Measurements from ENCODE around the gene FSTL5. TPM values are rescaled to one million over a fixed set of nuclear protein-coding genes. Genes with fewer than 3 reads are reported as not detected.

The FSTL5 gene
- total RNA-seq, 1 experiment from 2014 or later = 0.55 TPM

DNA sequence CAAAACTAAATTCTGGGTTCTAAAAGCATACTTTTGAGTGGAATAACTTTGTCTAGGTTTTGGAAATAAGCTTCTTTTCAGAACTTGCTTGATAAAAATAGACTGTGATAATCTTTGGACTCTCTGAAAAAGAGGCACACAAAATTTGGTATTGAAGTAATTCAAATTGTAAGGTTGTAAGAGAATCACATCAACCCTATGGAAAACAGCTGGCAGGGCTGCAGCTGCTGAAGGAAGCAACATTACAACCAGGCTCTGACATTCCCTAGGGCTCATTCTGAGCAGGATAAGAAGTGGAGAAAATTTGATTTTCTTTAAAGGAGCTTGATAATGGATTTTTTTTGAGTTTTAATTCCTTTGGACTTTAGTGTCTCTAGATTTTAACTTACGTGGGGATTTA is 147.6 kb downstream of the FSTL5 start (continued):
- TF ChIP-seq, protein P1, sequence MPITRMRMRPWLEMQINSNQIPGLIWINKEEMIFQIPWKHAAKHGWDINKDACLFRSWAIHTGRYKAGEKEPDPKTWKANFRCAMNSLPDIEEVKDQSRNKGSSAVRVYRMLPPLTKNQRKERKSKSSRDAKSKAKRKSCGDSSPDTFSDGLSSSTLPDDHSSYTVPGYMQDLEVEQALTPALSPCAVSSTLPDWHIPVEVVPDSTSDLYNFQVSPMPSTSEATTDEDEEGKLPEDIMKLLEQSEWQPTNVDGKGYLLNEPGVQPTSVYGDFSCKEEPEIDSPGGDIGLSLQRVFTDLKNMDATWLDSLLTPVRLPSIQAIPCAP (CRISPR knock-in tag; IDR thresholded peaks at IDR 0.05) = no peak
- no peak for TF ChIP-seq ZNF396 (CRISPR knock-in tag; IDR thresholded peaks at IDR 0.05; ENCODE audit: borderline replicate concordance)
- TF ChIP-seq, protein P2, sequence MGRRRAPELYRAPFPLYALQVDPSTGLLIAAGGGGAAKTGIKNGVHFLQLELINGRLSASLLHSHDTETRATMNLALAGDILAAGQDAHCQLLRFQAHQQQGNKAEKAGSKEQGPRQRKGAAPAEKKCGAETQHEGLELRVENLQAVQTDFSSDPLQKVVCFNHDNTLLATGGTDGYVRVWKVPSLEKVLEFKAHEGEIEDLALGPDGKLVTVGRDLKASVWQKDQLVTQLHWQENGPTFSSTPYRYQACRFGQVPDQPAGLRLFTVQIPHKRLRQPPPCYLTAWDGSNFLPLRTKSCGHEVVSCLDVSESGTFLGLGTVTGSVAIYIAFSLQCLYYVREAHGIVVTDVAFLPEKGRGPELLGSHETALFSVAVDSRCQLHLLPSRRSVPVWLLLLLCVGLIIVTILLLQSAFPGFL (CRISPR knock-in tag; IDR thresholded peaks at IDR 0.05; ENCODE audit: borderline replicate concordance) = no peak
- TF ChIP-seq, protein P3, sequence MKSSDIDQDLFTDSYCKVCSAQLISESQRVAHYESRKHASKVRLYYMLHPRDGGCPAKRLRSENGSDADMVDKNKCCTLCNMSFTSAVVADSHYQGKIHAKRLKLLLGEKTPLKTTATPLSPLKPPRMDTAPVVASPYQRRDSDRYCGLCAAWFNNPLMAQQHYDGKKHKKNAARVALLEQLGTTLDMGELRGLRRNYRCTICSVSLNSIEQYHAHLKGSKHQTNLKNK (CRISPR knock-in tag; IDR thresholded peaks at IDR 0.05) = no peak

DNA sequence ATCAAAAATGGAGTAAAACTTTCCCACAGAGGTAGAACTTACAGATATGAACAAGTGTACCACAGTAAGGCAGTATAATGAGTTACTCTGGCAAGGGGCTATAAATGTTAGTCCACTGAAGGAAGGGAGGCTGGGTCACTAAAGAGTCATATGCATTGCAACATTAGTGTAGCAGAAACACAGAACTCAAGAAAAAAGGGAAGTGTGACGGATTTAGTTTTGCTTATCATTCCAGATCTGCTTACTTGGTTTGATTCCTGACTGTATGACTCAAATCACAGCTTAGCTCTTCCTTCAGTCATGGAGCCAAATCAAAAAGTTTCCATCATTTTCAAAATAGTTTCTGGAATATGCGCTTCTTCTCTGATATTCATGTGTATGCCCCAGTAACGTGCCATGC is 148.7 kb downstream of the FSTL5 start:
- Mint-ChIP-seq H3K27me3 (ENCODE audit: low read depth) (no peaks in the 10 kb centered on the region), H3K4me3 (no peak overlapping the region), H3K9me3 (no peaks in the 10 kb centered on the region), H3K4me1 (peaks cover 4% of the 10 kb centered on the region; the same call in 1 of the 2 replicates), H3K36me3 (no peaks in the 10 kb centered on the region), H3K27ac (no peak overlapping the region)
- ChIA-PET POLR2A (no interaction called here), CTCF (no interaction called here)
- TF ChIP-seq EMX1 (CRISPR knock-in tag; IDR thresholded peaks at IDR 0.05) = no peak
- no peak for TF ChIP-seq ZNF317 (CRISPR knock-in tag; IDR thresholded peaks at IDR 0.05; ENCODE audit: borderline replicate concordance, low read depth)
- TF ChIP-seq, protein P4, sequence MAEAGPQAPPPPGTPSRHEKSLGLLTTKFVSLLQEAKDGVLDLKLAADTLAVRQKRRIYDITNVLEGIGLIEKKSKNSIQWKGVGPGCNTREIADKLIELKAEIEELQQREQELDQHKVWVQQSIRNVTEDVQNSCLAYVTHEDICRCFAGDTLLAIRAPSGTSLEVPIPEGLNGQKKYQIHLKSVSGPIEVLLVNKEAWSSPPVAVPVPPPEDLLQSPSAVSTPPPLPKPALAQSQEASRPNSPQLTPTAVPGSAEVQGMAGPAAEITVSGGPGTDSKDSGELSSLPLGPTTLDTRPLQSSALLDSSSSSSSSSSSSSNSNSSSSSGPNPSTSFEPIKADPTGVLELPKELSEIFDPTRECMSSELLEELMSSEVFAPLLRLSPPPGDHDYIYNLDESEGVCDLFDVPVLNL (CRISPR knock-in tag; IDR thresholded peaks at IDR 0.05; ENCODE audit: borderline replicate concordance, low read depth) = no peak
- TF ChIP-seq, protein P5, sequence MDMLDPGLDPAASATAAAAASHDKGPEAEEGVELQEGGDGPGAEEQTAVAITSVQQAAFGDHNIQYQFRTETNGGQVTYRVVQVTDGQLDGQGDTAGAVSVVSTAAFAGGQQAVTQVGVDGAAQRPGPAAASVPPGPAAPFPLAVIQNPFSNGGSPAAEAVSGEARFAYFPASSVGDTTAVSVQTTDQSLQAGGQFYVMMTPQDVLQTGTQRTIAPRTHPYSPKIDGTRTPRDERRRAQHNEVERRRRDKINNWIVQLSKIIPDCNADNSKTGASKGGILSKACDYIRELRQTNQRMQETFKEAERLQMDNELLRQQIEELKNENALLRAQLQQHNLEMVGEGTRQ (CRISPR knock-in tag; IDR thresholded peaks at IDR 0.05) = no peak
- TF ChIP-seq SMAD4 (CRISPR knock-in tag; IDR thresholded peaks at IDR 0.05) = no peak
- no peak for TF ChIP-seq MXD4 (CRISPR knock-in tag; IDR thresholded peaks at IDR 0.05; ENCODE audit: borderline replicate concordance)
- TF ChIP-seq, protein P6, sequence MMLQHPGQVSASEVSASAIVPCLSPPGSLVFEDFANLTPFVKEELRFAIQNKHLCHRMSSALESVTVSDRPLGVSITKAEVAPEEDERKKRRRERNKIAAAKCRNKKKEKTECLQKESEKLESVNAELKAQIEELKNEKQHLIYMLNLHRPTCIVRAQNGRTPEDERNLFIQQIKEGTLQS (CRISPR knock-in tag; conservative IDR thresholded peaks at IDR 0.05) = no peak
- TF ChIP-seq, protein P7, sequence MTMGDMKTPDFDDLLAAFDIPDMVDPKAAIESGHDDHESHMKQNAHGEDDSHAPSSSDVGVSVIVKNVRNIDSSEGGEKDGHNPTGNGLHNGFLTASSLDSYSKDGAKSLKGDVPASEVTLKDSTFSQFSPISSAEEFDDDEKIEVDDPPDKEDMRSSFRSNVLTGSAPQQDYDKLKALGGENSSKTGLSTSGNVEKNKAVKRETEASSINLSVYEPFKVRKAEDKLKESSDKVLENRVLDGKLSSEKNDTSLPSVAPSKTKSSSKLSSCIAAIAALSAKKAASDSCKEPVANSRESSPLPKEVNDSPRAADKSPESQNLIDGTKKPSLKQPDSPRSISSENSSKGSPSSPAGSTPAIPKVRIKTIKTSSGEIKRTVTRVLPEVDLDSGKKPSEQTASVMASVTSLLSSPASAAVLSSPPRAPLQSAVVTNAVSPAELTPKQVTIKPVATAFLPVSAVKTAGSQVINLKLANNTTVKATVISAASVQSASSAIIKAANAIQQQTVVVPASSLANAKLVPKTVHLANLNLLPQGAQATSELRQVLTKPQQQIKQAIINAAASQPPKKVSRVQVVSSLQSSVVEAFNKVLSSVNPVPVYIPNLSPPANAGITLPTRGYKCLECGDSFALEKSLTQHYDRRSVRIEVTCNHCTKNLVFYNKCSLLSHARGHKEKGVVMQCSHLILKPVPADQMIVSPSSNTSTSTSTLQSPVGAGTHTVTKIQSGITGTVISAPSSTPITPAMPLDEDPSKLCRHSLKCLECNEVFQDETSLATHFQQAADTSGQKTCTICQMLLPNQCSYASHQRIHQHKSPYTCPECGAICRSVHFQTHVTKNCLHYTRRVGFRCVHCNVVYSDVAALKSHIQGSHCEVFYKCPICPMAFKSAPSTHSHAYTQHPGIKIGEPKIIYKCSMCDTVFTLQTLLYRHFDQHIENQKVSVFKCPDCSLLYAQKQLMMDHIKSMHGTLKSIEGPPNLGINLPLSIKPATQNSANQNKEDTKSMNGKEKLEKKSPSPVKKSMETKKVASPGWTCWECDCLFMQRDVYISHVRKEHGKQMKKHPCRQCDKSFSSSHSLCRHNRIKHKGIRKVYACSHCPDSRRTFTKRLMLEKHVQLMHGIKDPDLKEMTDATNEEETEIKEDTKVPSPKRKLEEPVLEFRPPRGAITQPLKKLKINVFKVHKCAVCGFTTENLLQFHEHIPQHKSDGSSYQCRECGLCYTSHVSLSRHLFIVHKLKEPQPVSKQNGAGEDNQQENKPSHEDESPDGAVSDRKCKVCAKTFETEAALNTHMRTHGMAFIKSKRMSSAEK (CRISPR knock-in tag; IDR thresholded peaks at IDR 0.05; ENCODE audit: borderline replicate concordance) = no peak
- no peak for TF ChIP-seq NFE2L1 (CRISPR knock-in tag; IDR thresholded peaks at IDR 0.05)
- TF ChIP-seq ZNF396 (CRISPR knock-in tag; IDR thresholded peaks at IDR 0.05; ENCODE audit: borderline replicate concordance) = no peak
- no peak for TF ChIP-seq FOXP1 (CRISPR knock-in tag; IDR thresholded peaks at IDR 0.05; ENCODE audit: borderline replicate concordance)
- no peak for TF ChIP-seq ZNF138 (CRISPR knock-in tag; conservative IDR thresholded peaks at IDR 0.05)
- TF ChIP-seq, protein P8, sequence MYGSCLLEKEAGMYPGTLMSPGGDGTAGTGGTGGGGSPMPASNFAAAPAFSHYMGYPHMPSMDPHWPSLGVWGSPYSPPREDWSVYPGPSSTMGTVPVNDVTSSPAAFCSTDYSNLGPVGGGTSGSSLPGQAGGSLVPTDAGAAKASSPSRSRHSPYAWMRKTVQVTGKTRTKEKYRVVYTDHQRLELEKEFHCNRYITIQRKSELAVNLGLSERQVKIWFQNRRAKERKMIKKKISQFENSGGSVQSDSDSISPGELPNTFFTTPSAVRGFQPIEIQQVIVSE (CRISPR knock-in tag; IDR thresholded peaks at IDR 0.05; ENCODE audit: borderline replicate concordance) = no peak
- TF ChIP-seq, protein P9, sequence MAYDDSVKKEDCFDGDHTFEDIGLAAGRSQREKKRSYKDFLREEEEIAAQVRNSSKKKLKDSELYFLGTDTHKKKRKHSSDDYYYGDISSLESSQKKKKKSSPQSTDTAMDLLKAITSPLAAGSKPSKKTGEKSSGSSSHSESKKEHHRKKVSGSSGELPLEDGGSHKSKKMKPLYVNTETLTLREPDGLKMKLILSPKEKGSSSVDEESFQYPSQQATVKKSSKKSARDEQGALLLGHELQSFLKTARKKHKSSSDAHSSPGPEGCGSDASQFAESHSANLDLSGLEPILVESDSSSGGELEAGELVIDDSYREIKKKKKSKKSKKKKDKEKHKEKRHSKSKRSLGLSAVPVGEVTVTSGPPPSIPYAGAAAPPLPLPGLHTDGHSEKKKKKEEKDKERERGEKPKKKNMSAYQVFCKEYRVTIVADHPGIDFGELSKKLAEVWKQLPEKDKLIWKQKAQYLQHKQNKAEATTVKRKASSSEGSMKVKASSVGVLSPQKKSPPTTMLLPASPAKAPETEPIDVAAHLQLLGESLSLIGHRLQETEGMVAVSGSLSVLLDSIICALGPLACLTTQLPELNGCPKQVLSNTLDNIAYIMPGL (CRISPR knock-in tag; IDR thresholded peaks at IDR 0.05) = no peak
- TF ChIP-seq, protein P1 (CRISPR knock-in tag; IDR thresholded peaks at IDR 0.05) = no peak
- TF ChIP-seq JAZF1 (CRISPR knock-in tag; IDR thresholded peaks at IDR 0.05) = no peak
- DNase-seq (ENCODE audit: low spot score) (no peak), ATAC-seq (no peak)
